Fibroblast of mammary gland (primary cell): ENCODE measurements around the gene TMEM175.

ENCODE experiments used
- DNase-seq: peaks from one replicate; pipeline ENCODE4 v3.0.0-alpha.2; 2010; ENCODE audit warnings: low read depth
- H3K4me3 ChIP-seq: 2 replicates; pipeline ENCODE4 v1.5.1; 2011; ENCODE audit warnings: low read depth, mild to moderate bottlenecking, low read length, moderate library complexity; ENCODE audit not compliant: control insufficient read depth
- TF ChIP-seq, protein P1 (sequence below): conservative IDR thresholded peaks from 2 replicates; pipeline ENCODE4 v1.5.1; 2011; ENCODE audit warnings: low read depth, low read length, inconsistent platforms; ENCODE audit not compliant: control insufficient read depth, insufficient read depth

TMEM175 gene

DNA sequence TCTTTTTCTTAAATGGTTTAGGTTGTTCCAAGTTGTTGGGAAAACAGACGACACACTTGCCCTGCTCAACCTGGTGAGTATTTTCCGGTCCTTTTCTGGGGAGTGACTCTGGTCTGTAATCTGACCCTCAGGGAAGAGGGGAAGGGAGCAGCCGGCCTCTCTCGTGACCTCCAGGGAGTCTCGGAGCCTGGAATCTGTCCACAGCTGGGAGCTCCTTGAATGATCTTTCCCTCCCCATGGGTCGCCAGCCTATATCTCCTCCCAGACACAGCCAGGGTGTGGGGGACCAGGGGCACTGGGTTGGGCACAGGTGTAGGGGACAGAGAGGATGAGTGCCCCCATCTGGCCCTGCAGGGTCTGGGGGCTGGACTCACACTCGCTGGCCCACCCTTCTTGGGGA lies 18.9 kb downstream of the TMEM175 start:
- DNase-seq = no peak
- H3K4me3 ChIP-seq = no peak overlapping the region
- TF ChIP-seq, protein P1, sequence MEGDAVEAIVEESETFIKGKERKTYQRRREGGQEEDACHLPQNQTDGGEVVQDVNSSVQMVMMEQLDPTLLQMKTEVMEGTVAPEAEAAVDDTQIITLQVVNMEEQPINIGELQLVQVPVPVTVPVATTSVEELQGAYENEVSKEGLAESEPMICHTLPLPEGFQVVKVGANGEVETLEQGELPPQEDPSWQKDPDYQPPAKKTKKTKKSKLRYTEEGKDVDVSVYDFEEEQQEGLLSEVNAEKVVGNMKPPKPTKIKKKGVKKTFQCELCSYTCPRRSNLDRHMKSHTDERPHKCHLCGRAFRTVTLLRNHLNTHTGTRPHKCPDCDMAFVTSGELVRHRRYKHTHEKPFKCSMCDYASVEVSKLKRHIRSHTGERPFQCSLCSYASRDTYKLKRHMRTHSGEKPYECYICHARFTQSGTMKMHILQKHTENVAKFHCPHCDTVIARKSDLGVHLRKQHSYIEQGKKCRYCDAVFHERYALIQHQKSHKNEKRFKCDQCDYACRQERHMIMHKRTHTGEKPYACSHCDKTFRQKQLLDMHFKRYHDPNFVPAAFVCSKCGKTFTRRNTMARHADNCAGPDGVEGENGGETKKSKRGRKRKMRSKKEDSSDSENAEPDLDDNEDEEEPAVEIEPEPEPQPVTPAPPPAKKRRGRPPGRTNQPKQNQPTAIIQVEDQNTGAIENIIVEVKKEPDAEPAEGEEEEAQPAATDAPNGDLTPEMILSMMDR = no peak

DNA sequence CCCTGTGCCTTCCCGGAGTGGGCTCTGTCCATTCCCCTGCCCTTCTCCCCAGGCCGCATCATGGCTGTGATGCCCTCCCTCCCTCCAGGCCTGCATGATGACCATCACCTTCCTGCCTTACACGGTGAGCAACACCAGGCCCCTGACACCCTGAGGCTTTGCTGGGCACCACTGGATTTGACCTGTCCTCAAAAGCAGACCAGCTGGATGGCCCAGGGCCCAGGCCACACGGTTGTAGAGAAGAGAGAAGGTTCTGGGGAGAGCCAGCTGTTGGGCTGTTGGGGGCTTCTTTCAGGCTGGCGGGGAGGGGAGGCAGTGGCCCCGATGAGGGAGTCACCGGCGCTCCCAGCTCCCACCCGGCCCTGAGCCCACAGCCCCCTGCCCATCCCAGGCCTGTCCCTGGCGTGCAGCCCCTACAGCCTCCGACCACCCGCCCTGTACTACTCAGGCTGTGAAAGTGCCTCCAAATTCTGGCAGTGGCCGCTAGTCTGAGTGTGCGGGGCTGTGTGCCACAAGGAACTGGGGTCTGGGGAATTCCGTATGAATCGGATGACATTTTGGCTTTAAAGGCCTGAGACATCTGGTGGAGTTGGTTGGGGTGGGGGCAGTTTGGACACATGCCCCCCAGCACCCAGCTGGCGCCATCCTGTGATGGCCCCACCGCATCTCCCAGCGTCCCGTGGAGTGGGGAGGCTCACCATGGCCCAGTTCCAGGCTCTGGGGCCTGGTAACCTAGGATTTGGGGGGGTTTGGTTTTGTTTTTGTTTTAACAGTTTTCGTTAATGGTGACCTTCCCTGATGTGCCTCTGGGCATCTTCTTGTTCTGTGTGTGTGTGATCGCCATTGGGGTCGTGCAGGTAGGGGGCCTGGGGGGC lies 19.6 kb downstream of the TMEM175 start:
- H3K4me3 ChIP-seq = no peak overlapping the region
- TF ChIP-seq, protein P1 = no peak
- DNase-seq = no peak

DNA sequence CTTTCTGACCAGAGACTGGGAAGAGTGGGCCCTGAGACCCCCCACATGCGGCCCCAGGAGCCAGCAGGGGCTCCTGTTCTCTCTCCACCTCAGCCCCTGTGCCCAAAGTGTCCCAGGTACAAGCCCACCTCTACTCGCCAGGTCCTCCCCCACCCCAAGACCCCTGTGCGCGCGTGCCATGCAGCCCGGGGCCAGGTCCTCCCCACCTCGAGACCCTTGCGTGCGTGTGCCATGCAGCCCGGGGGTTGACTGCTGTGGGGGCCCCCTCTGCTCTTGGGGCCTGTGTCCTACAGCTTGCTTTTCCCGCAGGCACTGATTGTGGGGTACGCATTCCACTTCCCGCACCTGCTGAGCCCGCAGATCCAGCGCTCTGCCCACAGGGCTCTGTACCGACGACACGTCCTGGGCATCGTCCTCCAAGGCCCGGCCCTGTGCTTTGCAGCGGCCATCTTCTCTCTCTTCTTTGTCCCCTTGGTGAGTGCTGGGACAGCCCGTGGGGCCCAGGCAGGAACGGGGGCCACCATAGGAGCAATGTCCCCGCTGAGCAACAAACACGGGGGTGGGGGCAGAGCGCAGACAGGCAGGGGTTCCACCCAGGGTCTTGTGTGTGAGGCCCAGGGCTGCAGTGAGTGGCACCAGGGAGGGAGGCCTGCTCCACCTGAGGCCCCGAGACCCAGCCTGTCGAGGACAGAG lies 20.8 kb downstream of the TMEM175 start:
- TF ChIP-seq, protein P1 = no peak
- no peak overlapping the region for H3K4me3 ChIP-seq
- no peak for DNase-seq

DNA sequence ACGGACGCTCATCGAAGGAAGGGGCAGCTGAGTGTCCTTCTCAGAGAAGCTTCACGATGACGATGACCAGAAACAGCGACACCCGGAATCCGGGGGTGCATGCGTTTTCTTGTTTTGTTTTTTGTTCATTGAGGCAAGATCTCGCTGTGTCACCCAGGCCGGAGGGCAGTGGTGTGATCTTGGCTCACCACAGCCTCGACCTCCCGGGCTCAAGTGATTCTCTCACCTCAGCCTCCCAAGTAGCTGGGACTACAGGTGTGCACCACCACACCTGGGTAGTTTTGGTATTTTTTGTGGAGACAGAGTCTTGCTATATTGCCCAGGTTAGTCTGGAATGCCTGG lies 21.3 kb downstream of the TMEM175 start:
- DNase-seq = no peak
- no peak overlapping the region for H3K4me3 ChIP-seq

DNA sequence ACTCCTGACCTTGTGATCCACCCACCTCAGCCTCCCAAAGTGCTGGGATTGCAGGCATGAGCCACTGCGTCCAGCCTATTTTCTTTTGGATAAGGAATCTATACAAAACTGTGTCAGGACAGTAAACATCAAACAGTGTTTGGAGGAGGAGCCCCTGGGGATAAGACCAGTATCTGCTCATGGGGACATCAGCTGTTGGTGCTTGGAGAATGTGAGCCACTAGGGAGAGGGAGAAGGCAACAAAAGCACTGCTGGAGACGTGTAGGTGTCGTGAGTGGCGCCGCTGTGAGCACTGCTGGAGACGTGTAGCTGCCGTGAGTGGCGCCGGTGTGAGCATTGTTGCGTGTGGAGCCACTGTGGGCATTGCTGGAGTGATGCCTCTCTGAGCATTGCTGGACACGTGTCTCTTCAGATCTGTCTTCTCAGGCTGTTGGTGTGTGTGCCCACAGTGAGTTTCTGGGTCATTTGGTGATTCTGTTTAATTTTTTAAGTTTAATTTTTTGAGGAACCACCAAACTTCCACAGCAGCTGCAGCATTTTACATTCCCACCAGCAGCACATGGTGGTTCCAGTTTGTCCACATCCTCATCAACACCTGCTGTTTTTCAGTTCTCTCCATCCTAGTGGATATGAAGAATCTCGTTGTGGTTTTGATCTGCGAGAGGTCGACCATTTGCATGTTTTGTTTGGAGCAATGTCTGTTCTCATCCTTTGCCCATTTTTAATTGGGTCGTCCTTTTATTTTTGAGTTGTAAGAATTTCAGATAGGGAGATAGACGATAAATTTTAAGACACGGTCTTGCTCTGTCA lies 22.2 kb downstream of the TMEM175 start:
- TF ChIP-seq, protein P1 = no peak
- no peak for DNase-seq

More for the DNA sequence above, 21.3 kb downstream of the TMEM175 start:
- TF ChIP-seq, protein P1 = no peak

DNA sequence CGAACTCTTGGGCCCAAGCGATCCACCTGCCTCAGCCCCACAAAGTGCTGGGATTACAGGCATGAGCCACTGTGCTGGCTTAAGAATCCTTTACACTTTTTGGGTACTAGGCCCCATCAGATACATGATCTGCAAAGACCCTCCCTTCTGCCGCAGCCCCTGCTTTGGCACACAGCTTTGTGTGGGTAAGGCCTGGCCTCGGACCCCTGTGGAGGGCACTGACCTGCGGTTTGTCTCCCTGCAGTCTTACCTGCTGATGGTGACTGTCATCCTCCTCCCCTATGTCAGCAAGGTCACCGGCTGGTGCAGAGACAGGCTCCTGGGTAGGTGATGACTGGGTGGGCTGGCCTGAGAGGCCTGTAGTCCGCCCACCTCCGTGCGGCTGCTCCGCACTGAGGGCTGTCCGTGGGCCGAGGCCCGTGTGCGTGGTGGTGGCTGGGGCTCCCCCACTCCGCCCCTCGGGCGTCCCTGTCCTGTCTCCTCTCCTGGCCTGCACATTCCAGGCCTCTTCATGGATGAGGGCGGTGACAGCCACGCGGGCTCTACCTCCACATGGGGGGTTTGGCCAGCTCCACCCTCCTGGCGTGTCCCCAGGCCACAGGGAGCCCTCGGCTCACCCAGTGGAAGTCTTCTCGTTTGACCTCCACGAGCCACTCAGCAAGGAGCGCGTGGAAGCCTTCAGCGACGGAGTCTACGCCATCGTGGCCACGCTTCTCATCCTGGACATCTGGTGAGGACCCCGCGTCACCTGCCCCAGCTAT lies 23.1 kb downstream of the TMEM175 start:
- TF ChIP-seq, protein P1 = no peak
- no peak for DNase-seq
- no peak overlapping the region for H3K4me3 ChIP-seq

More for the DNA sequence above, 22.2 kb downstream of the TMEM175 start:
- no peak overlapping the region for H3K4me3 ChIP-seq
